ENCODE measurements around the gene ZNF469. TPM values are rescaled to one million over a fixed set of nuclear protein-coding genes. Genes with fewer than 3 reads are reported as not detected.
A peak's percentile ranks its signal among the peaks of the same experiment; 100 is the strongest.

The ZNF469 gene
- polyA plus RNA-seq, 12 donors = 3.8 to 31.0 (median 5.8) TPM

GRCh38 chr16:88375996-88376834, 6.5 kb upstream of the ZNF469 start:
- peak; percentile 68 for DNase-seq

DNA sequence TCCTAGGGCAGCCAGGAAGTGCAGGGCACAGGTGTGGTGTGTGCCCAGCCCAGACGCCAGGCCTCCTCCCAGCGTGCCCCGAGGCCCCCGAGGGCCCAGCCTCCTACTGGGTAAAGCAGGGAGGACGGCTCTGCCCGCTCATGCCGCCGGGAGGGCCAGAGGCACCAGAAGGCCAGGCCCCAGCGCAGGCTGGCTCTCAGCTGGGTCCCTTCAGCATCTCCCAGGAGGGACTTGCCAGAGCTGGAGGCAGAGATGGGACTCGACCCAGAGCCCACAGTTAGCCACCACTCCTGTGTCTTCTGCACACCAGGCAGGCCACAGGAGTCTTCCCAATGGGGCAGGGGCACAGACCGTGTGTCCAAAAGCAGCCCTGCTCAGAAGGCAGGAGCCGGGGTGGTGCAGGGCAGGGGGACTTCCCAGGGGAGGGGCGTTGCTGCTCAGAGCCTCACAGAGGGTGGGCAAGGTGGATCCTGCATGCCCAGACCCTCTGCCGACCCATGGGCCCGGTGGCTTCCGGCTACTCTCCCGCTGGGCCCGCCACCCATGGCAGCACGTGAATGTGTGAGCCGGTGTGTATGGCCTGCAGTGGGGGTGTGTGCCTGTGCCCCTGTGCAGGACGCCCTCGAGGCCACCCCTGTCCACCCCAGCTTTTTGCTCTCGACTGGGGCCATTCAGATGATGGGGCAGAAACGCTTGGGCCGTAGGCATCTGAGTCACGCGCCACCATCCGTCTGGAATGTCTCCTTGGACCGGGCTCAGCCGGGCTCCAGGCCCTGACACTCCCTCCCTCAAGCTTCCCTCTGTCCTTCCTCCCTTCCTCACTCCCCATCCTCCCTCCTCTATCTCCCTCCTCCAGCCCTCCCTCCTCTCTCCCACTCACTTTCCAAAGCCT, 5.7 kb upstream of the ZNF469 start:
- no peak for DNase-seq

DNA sequence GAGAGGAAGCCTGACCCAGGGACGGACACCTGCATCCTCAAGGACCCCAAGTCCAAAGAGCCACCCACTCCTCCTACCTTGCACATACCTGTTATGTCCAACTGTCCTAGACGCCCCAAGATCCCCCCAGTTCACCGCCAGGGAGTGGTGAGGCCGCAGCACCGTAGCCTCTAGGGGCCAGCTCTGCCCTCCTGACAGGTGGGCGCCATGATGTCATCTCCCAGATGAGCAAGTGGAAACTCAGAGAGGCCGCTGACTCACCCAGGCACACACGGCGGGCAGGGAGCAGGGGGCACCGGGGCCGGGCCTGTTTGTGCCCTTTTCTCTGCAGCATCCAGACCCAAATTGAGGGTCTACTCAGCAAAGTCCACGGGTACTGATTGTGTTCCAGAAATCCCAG, 4.8 kb upstream of the ZNF469 start:
- no peak for DNase-seq

GRCh38 chr16:88378401-88378800, 4.4 kb upstream of the ZNF469 start:
- no peak for DNase-seq

DNA sequence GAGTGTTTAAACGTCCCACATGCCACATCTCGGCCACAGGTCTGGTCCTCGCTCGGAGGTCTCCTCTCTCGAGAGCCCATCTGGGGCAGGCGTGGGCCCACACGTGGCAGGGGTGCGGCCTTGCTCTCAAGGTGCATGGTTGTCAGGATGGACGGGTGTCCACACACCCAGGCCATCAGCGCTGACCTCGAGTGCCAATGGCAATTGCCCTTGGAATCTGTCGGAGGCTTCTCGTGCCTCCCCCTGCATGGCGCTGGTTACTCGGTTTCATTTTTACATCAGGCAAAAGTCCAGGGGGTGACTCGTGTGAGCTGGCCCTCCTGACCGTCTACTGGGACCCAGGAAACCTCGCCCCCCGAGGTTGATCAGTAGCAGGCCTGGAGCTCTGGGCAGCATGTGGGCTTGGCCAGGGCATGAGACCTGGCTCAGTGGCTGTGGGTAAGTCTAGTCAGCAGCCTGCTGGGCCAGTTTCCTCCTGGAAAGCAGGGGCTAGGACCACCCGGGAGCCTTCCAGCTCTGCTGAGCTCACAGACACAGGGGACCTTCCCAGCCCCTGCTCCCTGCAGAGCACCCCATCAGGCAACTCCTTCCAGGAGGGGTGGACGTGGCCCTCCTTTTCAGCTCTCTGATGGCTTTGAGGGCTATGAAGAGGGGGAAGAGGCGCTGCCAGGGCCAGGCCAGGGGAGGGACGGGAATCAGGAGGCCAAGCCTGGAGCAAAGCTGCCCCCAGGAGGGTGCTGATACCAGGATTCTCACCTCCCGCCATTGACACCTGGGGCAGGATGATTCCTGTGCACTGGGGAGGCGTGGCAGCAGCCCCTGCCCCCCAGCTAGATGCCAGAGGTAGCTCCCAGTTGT, 3.7 kb upstream of the ZNF469 start:
- DNase-seq = no peak

- DNase-seq = no peak
Observed at GRCh38 chr16:88379694-88380040, 3.1 kb upstream of the ZNF469 start.

- no peak for DNase-seq
Observed at GRCh38 chr16:88380099-88380498, 2.7 kb upstream of the ZNF469 start.

- DNase-seq = no peak
Observed at GRCh38 chr16:88380619-88381018, 2.1 kb upstream of the ZNF469 start.

DNA sequence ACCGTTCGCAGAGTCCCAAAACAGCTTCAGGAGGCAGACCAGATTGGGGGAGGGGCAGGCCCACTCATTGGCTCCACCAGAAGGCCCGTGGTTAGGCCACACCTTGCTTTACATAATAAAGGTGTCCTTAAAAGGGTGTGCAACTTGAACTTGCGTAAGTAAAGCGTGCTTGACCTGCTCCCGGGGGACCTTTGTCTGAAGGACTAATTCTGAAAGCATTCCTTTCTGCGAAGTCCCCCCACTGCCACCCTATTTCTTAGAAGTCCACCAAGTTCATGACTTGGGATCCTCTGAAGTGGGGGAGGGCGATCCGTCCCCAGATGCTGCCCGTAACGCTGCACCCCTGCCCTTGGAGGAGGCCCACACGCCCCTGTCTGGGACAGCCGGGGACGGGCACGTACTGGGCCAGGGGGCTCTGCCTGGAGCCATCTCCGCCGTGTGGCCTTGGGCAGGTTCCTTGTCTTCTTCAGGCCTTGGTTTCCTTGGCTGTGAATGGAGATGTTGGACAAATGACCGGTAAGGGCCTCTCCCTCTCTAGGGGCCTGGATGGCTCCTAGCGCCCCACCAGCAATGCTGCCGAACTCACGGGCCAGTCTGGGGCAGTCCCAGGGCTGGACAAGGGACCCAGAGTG, 823 bp upstream of the ZNF469 start:
- no peak for DNase-seq

DNA sequence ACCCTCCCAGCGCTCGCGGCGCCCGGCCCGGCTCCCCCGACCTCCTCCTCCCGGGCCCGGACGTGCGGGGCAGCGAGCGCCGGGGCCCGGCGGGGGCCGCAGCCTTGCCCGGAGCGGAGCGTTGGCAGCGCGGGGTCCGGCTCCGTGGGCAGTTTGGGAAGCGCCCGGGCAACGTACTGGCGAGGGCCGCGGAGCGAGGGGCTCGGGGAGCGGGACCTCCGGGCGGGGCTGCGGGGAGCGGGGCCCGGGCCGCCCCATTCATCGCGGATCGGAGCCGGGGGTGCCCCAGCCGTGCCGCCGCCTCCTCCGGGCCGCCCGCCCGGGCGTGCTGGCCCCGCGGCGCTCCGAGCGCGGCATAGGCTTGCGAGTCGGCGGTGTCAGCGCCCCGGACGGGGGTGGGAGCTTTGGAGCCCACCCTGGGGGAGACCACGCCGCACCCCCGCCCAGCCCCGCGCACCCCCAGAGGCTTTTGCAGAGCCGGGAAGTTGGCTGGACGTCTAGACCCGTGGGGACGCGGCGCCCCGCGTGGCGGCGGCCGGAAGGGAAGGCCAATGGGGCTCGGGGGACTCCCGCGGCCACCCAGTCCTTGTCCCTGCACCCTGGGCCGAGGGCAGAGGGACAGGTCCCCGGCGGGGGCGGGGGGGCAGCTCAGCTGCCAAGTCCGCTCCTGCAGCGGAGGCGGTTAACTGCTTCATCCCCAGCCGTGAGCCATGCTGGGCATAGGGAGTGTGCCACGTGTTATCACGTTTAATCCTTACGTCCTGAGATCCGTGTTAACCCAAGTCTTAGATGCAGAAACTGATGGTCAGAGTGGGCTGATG, 852 bp downstream of the ZNF469 start:
- no peak for DNase-seq

DNA sequence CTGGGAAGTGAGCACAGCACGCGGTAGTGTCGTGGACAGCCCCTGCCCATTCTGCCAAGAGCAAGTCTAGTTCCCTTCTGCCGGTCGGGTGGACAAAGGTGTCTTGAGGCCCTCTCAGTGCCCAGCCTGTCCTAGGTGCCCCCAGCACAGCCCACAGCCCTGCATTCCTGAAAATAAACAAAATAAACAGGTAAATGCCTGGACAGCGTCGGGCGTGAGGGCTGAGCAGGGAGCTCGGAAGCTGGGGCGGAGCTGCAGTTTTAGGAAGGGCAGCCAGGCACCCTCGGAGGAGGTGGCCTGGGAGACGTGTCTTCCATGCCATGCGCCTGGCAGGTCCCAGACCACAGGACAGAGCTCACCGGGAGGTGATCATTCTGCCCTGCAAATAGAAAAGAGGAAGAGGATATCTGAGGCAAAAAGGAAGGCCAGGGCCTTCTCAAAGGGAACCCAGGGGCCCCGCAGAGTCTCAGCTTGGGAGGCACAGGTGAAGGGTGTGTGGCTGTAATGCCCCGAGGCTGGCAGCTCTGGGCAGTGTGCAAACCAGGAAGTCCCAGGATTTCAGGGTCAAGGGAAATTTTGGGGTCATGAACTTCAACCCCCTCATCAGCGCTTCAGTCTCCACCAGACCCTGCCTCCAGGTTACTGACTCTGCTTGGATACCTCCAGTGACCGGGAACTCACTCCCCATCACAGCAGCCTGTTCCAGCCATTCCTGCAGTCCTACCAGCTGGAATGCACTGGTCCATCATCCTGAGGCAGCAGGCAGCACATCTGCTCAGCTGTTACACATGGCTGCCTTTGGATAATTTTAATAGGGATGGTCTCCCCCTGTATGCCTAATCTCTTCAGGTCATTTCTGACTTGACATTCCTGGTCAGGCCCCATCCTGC, 1.7 kb downstream of the ZNF469 start:
- no peak for DNase-seq

DNA sequence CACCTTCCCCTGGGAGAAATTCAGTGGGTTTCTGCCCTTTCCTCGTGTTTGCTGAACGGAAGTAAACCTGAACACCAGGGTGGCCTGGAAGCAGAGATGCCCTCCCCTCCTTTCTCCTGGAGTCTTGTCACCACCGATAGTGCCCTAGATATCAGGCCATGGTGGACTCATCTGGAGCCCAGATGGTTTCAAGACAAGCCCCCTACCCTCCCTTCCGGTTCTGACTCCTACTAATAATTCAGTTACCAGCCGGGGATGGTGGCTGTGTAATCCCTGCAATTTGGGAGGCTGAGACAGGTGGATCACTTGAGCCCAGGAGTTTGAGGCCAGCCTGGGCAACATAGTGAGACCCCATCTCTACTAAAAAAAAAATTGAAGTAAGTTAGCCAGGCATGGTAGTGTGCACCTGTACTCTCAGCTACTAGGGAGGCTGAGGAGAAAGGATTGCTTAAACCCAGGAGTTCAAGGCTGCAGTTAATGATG, 2.4 kb downstream of the ZNF469 start:
- no peak for DNase-seq

- no peak for DNase-seq
Observed at GRCh38 chr16:88385831-88386815, 3.4 kb downstream of the ZNF469 start.

DNA sequence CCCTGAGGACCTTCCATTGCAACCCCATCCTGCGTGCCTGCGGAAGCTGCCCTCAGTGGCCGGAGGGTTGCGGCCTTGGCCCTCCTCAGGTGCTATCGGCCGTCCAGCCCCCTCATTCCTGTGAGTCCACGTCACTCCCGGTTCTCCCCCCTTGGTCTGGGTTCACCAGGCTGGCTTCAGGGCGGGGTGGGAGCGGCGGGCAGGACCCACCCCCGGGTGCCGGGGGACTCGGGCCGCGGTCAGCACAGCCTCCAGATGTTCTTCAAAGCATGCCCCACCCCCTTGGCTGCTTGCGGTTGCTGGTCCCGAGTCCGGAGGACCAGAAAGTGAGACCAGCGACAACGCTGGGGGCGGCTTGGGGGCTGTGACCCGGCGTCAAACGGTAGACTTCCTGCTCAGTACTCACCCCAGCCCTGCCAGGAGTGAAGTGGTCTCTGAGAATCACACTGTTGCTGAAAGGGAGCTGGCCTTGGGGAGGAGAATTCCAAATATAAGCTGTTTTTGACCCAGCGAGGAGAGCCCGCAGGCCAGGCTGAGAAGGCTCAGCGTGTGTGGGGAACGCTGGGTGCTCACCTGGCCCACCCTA, 4.5 kb downstream of the ZNF469 start:
- DNase-seq = no peak

DNA sequence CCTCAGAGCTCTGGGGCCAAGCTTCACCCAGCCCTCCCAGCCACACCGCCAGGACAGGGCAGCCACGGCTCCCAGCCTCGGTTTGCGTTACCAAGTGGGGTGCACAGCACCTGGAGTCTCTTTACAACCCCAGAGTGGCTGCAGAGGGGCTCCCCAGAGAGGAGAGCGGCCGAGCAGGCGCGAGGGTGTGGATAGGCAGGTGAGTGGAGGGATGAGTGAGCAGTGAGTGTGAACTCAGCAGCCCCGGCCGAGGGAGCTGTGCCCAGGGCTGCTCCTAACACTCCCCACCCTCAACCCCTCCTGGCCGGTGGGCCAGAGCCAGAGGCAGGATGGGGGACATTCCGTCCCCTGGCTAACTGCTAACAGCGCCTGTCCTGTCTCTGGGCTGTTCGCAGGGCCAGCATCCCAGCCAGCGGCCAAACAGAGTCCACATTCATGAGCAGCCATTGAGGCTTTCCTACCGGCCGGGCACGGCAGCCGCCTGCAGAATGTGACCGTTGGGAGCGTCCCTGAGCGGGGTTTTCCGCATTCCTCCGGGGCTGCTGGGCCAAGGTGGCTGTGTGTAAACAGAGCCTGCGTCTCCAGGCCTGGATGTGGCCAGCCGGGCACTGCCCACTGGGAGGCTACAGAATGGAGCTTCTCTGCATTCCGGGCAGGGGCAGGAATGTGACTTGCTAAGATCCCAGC, 5.3 kb downstream of the ZNF469 start:
- DNase-seq = no peak

DNA sequence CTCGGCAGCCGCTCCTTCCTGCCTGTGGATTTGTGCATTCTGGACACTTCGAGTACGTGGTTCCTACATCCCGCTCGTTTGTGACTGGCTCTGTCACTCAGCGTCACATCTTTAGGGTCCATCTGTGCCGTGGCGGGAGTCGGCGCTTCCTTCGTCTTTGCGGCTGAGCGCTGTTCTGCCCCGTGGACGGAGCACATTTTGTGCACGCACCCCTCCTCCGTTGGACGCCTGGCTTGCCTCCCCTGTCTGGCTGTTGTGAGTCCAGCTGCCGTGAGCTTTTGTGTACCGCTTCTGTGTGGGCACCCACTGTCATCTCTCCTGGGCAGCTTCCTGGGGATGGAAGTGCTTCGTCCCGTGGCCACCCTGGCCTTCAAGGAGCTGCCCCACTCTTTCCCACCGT, 6.4 kb downstream of the ZNF469 start:
- DNase-seq = no peak

- no peak for DNase-seq
Observed at GRCh38 chr16:88389621-88390160, 6.9 kb downstream of the ZNF469 start.
